ENCODE measurements around the gene DHCR24. TPM values are rescaled to one million over a fixed set of nuclear protein-coding genes. Genes with fewer than 3 reads are reported as not detected.

The DHCR24 gene
- total RNA-seq, 1 experiment from 2014 or later, result 337 TPM

GRCh38 chr1:54818461-54819194, 68.4 kb downstream of the DHCR24 start:
- CTCF ChIA-PET, result interaction anchor here (0.8 kb wide), 1 partner anchor 203 kb away, joined by 3 read pairs; no protein-coding TSS in a partner anchor

GRCh38 chr1:54816951-54817350, 70.0 kb downstream of the DHCR24 start:
- H3K27me3 Mint-ChIP-seq (ENCODE audit: low read depth), result peaks cover 5% of the 10 kb centered on the region; the same call in 1 of the 2 replicates
- H3K4me1 Mint-ChIP-seq, result peaks cover 34% of the 10 kb centered on the region
- TF ChIP-seq E2F4 (CRISPR knock-in tag; IDR thresholded peaks at IDR 0.05; ENCODE audit: borderline replicate concordance, low read depth) (no peak), GRHL2 (CRISPR knock-in tag; IDR thresholded peaks at IDR 0.05; ENCODE audit: insufficient replicate concordance, severe bottlenecking) (no peak), JAZF1 (CRISPR knock-in tag; IDR thresholded peaks at IDR 0.05) (no peak), MYBL2 (CRISPR knock-in tag; IDR thresholded peaks at IDR 0.05) (no peak)
- no peaks in the 10 kb centered on the region for H3K36me3 Mint-ChIP-seq
- ChIA-PET POLR2A (no interaction called here), CTCF (interaction anchor here (1.1 kb wide), 1 partner anchor 29 kb away, joined by 3 read pairs; no protein-coding TSS in a partner anchor)
- no peak overlapping the region for H3K4me3 Mint-ChIP-seq
- DNase-seq (ENCODE audit: low spot score) (no peak), ATAC-seq (no peak)
- H3K27ac Mint-ChIP-seq, result no peak overlapping the region
- no peaks in the 10 kb centered on the region for H3K9me3 Mint-ChIP-seq

More at GRCh38 chr1:54818461-54819194, 68.4 kb downstream of the DHCR24 start:
- TF ChIP-seq ZNF416 (CRISPR knock-in tag; IDR thresholded peaks at IDR 0.05) (no peak), AFF4 (CRISPR knock-in tag; IDR thresholded peaks at IDR 0.05; ENCODE audit: borderline replicate concordance) (no peak), NFE2L1 (CRISPR knock-in tag; IDR thresholded peaks at IDR 0.05) (no peak)
- no peak overlapping the region for H3K4me3 Mint-ChIP-seq
- H3K27me3 Mint-ChIP-seq (ENCODE audit: low read depth), result peaks cover 5% of the 10 kb centered on the region; the same call in 1 of the 2 replicates
- H3K9me3 Mint-ChIP-seq, result peaks cover 15% of the 10 kb centered on the region
- 0 out of 2 replicates have a peak, but pooled peaks cover 2% of the 10 kb centered on the region for H3K36me3 Mint-ChIP-seq
- no peak overlapping the region for H3K27ac Mint-ChIP-seq
- POLR2A ChIA-PET, result no interaction called here
- DNase-seq (ENCODE audit: low spot score) (no peak), ATAC-seq (no peak)
- peaks cover 22% of the 10 kb centered on the region for H3K4me1 Mint-ChIP-seq

- H3K4me1 Mint-ChIP-seq, result peaks cover 34% of the 10 kb centered on the region
- no peak overlapping the region for H3K4me3 Mint-ChIP-seq
- peaks cover 5% of the 10 kb centered on the region; the same call in 1 of the 2 replicates for H3K27me3 Mint-ChIP-seq (ENCODE audit: low read depth)
- ChIA-PET POLR2A (no interaction called here), CTCF (no interaction called here)
- no peak for ATAC-seq
- no peak for DNase-seq (ENCODE audit: low spot score)
- H3K9me3 Mint-ChIP-seq, result no peaks in the 10 kb centered on the region
- no peak overlapping the region for H3K27ac Mint-ChIP-seq
- H3K36me3 Mint-ChIP-seq, result no peaks in the 10 kb centered on the region
- no peak for TF ChIP-seq CDX4 (CRISPR knock-in tag; IDR thresholded peaks at IDR 0.05; ENCODE audit: borderline replicate concordance)
- TF ChIP-seq ZNF423 (CRISPR knock-in tag; IDR thresholded peaks at IDR 0.05), result no peak
- TF ChIP-seq SMAD4 (CRISPR knock-in tag; IDR thresholded peaks at IDR 0.05), result no peak
- no peak for TF ChIP-seq TEAD4 (CRISPR knock-in tag; IDR thresholded peaks at IDR 0.05)
- TF ChIP-seq ZNF232 (CRISPR knock-in tag; IDR thresholded peaks at IDR 0.05), result no peak
- TF ChIP-seq USF1 (CRISPR knock-in tag; IDR thresholded peaks at IDR 0.05), result no peak
- TF ChIP-seq NFATC4 (CRISPR knock-in tag; IDR thresholded peaks at IDR 0.05), result no peak
- TF ChIP-seq AFF4 (CRISPR knock-in tag; IDR thresholded peaks at IDR 0.05; ENCODE audit: borderline replicate concordance), result no peak
- TF ChIP-seq FOXK1 (CRISPR knock-in tag; IDR thresholded peaks at IDR 0.05), result no peak
- TF ChIP-seq PREB (CRISPR knock-in tag; IDR thresholded peaks at IDR 0.05; ENCODE audit: borderline replicate concordance), result no peak
- TF ChIP-seq ATF6 (CRISPR knock-in tag; IDR thresholded peaks at IDR 0.05), result no peak
Measured at GRCh38 chr1:54816130-54816529, 70.9 kb downstream of the DHCR24 start.
